AG20443 (cell line): ENCODE results near the gene FYN.
A peak's percentile ranks its signal among the peaks of the same experiment; 100 is the strongest.
"Not testable (repeated sequence)": the region's sequence is repeated elsewhere in the genome, so short reads cannot be mapped to it uniquely, and the experiment has no call there.

Experiments used
- DNase-seq: peaks from one replicate; pipeline ENCODE4 v3.0.0; 2012; ENCODE audit warnings: low spot score, mixed read lengths

The FYN gene

DNA sequence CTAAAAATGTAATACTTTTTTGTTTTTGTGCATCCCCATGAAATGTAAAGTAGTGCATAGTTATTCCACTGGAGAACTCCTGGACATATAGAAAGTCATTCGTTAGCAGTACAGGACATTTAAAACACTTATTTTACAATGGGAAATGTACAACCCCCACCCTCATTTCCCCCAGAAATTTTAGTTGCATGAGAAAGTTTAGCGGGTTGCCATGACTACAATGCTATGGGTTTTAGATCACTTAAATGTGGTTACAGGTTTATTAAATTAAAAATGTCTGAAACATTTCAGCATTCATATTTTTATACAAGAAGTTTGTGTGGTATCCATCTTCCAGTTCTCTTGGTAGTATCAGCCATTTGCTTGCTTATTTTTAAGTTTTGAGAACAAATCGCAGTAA lies 212.7 kb downstream of the FYN start:
- DNase-seq: no peak

DNA sequence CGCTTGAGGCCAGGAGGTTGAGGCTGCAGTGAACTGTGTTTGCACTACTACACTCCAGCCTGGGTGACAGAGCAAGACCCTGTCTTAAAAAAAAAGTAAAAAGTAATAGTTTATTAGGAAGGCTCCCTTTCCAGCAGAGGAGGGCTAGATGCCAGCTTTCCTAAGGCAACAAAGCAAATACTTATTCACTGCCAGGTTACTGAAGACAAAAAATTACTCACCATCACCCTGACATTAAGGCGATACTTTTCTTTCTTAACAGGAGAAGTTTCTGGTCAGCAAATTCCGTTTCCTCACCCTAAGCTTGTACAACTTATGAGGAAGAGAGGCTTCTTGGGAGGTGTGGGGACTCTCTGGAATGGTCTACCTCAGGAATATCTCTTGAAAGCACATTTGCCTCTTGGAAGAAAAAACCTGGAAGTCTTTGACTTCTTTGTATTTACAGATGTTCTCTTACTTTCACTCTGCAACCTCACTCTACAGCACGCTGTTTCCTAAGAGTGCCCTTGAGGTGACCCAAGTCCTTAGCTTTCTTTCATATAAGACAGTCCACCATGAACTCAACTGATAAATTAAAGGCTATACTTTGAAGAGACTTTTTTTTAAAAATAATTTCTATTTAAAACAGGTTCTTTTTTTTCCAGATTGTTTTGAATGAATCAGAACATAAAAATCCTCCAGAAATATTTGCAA lies 214.6 kb downstream of the FYN start:
- DNase-seq: peak; percentile 45

DNA sequence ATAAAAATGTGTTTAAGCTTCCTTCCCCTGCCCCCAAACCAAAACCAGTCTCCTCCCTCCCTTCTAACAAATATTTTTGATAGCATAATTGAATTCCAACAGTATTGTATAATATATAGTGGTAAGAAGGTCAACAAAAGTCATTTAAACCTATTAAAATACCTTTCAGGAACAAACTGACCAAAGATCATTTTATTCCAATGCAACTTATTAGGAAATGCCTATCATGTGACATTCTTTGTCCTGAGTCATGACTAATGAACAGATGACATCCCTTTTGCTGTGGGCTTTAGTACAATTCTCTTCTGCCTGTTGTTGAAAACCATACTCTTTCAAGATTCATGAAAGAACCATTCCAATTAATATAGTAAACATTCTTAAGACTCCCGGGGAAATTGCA lies 216.1 kb downstream of the FYN start:
- peak; percentile 66 for DNase-seq

DNA sequence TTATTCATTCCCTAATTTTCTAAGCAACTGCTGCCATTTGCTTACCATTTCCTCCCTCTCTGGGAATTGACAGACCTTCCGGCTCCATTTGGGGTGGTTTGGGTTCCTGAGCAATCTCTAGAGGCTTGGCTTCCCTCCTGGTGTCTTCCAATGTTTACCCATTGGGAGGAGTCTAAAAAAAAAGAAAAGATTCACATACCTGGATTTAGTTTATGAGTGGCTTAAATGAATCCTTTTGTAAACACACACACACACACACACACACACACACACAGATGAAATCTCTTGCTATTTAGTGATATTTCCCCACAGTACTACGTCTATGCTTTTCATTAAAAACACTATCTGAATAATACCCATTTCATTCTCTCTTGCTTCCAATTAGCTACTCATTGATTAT lies 219.3 kb downstream of the FYN start:
- no peak for DNase-seq

DNA sequence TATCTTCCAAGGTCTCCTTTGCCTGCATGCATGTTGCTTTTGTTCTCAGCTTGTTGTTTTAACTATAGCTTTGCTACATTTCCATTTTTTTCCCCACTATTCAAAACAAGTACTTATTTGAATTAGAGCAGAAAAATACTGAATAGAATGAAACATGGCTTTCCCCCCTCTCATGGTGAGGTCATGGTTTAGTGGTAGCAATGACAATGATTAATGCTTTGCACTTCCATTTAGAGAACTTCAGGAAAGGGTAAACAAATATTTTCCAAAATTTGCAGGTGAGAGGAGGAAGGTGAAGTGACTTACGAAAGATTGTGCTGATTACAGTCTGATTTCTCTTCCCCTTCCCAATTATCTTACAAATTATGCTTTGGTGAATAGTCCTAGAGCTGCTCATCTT lies 219.8 kb downstream of the FYN start:
- DNase-seq: no peak

DNA sequence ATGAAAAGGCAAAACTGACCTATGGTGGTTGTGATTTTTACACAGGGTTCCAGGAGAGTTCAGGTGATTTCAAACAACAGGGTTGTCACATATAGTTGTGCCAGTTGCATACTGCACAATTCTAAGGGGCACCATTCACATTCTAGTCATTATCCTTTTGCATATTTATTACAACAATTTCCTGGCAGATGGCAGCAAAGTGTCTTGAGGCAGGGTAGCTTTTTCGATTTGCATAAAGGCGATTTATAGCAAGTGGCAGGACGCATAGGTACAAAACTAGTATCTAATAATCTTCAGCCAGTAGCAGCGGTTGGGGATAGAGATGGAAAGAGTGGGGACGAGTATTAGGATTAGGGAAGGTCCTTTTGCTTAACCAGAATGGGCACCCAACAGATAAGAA lies 221.1 kb downstream of the FYN start:
- no peak for DNase-seq

DNA sequence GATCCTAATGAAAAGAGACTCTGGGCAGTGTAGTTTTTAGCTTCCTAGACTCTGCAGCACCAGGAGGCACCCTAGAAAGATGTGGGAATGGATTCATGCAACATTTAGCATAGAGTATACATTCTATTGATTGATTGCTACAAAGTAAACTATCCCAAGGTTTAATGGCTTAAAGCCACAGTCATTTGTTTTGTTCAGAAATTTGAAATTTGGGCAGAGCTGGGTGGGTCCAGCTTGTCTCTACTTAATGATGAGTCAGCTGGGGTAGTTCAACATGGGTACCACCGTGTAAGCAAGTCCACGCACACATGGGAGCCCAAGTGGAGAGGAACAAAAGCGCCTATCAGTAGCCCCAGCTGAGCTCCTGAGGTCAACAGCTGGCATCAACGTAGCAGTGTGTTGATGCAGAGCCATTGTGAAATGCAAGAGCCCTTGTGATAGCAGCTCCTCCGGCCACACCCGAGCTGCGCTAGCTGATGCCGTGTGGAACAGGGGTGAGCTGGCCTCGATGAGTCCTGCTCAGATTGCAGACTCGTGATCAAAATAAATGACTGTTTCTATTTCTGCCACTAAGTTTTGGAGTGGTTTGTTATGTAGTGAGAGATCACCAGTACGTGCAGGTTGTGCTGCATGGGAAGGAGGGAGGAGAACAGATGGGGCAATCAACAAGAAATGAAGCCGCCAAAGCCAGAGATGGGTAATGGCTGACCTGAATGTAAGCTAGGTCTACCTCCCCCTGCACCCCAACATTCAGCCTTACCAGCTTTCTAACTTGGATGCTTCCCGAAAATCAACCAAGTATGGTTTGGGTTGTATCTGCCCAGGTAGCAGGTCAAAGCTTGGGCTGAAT lies 221.8 kb downstream of the FYN start:
- no peak for DNase-seq

DNA sequence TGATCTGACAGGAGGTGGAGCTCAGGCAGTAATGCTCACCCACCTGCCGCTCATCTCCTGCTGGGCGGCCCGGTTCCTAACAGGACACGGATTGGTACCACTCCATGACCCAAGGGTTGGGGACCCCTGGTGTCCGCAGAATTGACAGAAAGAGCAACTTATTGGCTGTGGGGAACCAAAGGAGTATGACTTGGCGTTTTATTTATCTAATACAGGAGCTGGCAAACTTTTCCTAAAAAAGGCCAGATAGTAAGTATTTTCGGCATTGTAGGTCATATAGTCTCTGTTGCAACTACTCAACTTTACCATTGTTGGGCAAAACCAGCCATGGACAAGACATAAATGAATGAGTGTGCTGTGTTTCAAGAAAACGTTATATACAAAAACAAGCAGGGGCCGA lies 223.2 kb downstream of the FYN start:
- no peak for DNase-seq

DNA sequence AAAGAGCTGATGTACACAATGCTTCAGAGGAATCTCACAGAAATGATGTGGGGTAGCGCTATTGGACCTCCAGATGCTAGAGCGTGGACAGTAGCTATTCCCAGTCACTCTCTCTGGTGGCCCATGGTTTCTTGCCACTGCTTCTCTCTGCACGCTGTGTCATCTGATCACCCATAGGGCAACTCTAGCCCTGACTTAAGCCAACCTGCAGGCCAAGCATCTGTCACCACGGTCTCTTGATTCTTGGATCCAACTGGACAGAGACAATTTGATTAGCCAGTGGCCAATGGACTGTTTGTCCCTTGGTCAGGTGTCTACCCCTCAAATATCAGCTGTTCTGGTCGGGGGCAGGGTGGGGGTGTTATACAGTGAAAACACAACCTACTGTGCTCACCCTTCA lies 225.2 kb downstream of the FYN start:
- DNase-seq: no peak

DNA sequence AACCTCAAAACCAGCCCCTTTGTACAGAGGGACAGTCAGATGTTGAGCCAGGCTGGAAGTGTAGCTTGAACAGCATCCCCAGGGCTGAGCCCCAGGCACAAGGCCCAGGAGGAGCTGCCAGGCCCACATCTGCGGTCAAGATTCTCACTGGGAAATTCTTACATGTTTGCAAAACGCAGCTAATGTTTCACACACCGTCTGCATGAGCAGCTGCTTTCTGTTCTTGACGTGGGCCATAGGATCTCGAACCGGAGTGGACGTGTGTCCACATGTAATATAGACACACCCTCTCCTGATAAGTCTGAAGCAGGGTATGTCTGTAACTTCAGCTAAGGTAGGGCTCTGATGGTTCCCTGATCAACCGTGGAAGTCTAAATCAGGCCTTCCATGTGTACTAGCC lies 226.3 kb downstream of the FYN start:
- DNase-seq: peak; percentile 87

DNA sequence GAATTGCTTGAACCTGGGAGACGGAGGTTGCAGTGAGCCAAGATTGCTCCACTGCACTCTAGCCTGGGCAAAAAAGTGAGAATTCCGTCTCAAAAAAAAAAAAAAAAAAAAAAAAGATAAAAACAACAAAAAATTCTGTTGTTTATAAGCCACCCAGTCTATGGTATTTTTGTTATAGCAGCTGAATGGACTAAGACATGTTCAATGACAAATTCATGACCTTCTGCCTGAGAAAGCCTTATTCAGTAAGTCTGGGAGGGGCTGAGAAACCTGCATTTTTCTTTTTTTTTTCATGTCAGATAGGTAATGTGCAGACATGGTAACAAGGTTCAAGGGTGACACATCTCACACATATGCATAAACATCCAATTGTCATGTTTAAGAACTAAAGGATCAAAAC lies 227.2 kb downstream of the FYN start:
- no peak for DNase-seq

DNA sequence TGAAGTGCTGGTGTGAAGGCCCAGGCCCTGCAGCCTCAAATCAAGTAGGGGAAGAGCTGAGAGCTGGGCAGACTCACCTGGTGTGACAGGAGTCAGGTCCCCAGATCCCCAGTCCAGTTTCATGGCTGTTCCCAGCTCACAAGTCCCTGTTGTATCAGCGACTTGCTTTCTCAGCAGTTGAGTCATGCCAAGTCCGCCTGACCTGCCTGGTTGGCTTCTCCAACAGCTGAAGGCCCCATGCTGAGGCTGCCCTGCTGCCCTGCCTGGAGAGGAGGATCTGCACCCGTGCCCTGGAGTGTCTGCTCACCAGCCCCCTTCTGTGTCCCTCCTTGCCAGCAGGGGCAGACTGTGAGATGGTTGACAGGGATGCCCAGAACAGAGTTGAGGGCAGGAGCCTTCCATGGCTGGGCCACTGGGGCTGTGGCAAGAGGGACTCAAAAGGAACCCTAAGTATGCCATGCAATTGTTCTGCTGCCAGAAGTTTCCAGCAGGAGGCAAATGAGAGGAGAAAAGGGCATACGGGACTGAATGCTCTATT lies 228.3 kb downstream of the FYN start:
- DNase-seq: no peak

DNA sequence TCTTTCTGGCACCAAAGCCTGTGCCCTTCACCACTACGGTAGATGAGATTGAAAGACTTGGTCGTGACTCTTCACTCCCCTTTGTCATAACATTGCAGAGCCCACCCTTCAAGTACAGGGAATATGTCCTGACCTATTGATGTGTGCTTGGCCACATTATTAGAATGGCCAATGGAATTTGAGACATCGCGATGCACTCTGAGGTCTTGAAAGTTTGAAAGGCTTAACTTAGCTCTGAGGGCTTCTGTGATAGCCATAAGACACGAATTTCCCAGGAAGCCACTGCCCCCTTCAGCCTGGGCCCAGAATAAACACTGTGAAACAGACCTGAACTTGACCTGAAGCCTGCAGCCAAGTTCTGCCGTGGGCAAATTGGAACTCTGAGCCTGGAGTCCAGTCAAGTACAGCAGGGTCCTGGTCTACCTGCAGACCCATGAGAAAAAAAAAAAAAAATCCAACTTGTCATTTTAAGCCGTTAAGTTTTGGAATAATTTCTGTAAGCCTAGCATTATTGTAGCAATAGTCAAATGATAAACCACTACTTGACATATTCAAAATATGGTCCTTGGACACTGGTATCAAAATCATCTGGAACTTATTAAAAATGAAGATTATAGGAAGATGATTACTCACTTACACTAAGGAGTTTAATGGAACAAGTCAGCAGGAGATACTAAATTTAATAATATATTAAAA lies 230.6 kb downstream of the FYN start:
- peak; percentile 77 for DNase-seq

DNA sequence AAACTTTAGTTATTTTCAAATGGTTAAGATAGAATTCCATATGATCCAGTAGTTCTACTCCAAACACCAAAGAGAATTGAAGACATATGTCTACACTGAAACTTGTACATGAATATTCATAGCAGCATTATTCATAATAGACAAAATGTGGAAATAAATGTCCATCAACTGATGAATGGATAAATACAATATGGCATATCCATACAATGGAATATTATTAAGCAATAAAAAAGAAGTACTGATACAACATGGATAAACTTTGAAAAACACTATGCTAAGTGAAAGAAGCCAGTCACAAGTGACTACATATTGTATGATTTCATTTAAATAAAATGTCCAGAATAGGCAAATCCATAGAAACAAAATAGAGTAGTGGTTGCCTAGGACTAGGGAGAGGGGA lies 234.0 kb downstream of the FYN start:
- DNase-seq: no peak

DNA sequence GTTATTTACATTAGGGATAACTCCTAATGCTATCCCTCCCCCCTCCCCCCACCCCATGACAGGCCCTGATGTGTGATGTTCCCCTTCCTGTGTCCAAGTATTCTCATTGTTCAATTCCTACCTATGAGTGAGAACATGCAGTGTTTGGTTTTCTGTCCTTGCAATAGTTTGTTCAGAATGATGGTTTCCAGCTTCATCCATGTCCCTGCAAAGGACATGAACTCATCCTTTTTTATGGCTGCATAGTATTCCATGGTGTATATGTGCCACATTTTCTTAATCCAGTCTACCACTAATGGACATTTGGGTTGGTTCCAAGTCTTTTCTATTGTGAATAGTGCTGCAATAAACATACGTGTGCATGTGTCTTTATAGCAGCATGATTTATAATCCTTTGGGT lies 238.3 kb downstream of the FYN start:
- DNase-seq: not testable (repeated sequence)

DNA sequence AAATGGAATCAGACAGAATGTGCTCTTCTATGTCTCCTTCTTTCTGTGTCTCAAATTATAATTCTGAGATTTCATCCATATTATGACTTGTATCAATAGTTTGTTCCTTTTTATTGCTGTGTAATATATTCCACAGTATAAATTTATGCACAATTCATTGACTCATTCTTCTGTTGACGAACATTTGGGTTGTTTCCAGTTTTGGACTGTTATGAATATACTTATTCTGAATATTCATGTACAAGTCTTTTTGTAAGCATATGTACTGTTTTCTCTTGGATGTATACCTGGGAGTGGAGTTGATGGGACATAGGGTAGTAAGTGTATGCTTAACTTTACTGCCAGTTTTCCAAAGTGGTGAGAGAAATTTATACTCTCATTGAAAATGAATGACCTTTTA lies 239.4 kb downstream of the FYN start:
- no peak for DNase-seq

DNA sequence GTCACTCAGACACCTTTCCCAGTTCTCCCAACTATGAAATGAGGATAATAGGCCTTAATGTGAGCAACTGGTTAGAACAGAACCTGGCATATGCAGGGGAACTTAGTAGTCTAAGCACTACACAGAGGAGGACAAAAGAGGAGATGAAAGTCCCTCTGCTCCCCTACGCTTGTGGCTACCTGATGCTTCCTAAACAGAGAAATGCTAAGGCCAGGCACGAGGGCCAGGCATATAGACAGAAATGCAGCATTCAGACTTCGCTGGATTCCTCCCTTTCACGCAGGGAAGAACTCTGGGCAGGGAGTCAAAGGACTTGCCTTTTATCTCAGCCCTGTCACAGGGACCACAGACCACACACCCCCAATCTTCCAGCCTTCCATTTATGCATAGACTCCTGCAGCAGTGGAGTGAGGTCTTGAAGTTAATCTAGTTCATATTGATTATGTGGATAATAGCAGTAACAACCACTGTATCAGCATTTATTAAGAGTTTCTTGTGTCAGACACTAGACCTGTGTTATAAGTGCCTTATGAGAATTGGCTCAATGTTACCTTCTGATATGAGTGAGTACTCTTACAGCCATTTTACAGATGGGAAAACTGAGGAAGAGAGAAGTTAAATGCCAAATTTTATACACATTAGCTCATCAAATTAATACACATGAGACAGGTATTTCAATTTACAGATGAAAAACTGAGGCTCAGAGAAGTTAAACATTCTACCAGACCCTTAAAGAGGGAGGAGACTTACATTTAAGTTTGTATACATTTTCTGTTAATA lies 240.6 kb downstream of the FYN start:
- DNase-seq: no peak

DNA sequence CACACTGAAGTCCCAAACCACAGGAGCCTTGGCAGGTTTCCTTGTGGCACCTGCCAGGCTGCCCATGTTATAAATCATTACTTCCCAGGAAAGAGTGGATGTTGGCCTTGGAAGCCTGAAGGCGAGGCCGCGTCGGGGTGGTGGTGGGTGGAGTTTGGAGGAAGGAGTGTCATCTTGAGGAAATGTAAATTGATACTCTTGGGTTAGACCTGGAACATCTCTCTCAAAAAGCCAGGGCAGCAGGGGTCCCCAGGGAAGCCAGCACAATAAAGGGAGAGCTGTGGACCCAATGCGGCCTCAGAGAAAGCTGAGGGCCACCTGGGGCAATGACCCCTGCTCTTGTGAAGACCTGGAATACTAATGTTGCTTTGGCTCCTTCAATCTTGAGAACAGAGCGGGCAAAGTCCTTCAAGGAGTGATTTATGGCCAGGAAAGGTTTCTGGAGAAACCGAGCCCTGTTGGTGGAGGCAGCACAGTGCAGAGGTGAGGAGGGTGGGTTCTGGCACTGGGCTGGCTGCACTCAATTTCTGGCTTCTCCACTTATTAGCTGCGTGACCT lies 241.3 kb downstream of the FYN start:
- peak; percentile 28 for DNase-seq

DNA sequence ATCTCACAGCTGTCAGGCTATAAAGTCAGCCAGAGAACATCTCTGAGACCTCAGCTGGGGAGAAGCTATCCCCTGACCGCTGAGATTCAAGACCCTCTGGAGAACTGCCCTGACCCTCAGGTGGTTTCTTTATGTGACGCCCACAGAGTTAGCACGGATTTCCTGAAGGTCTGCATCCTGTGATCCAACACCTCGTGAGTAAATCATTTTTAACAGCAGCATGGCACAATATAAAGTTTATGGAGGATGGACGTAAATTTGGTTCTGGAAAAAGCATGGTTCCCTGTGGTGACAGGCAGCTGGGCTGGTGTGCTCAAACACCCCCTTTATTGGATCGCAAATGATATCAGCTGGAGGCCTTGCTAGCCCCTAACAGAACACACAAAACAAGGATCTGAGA lies 242.2 kb downstream of the FYN start:
- no peak for DNase-seq

DNA sequence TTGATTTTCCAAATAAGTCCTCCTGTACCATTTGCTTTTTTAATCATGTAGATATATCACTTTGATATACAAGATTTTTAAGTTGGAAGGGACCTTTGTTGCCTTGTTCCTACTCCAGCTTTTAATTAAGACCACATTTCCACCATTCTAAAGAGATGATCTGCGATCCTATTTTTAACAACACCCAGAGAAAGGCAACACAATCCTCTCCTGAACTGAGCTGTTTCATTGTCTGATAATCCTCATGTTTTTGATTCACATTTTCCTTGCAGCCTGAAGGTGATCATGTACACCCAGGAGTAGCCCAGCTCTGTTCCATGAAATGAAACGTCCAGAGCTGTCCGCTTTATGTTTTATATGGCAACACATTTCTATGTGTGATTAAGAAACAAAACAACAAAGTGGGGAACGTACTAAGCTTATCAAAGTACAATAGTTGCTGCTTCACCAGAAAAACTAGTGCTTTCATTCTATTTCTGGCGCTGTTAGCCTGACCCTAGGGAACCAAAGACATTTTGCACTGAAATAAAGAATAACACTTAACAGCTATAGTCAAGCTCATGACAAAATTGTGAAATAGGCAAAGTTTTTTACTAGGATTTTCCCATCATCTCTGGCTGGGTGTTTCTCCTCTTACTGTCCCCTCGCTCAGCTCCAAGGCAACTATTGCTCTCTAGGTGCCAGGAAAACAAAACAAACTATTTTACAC lies 245.0 kb downstream of the FYN start:
- DNase-seq: peak; percentile 58

DNA sequence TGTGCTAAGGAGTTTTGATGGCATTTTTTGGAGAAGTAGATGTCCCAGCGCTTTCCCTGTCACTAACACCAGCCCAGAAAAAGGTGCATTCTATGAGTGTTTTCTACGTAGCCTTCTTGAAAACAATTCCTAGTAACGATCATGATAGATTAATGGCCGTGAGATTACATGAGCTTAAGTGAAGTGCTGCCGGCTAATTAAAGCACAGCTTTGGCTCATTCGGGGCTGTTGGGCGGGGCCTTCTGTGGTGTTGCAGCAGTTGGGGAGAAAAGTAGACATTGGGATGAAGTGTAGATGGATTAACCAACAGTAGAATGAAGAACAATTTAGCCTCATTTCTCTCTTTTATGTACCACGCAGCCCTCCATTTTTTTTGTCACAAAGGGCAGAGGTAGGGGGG lies 246.8 kb downstream of the FYN start:
- DNase-seq: peak; percentile 23
